Measurements from ENCODE around the gene MCMBP.
"Not testable (repeated sequence)": the region's sequence is repeated elsewhere in the genome, so short reads cannot be mapped to it uniquely, and the experiment has no call there.

MCMBP gene

GRCh38 chr10:119827430-119827829 lies 45.2 kb downstream of the MCMBP start:
- no peak for DNase-seq

GRCh38 chr10:119826771-119827170 lies 45.9 kb downstream of the MCMBP start:
- no peak for DNase-seq

DNA sequence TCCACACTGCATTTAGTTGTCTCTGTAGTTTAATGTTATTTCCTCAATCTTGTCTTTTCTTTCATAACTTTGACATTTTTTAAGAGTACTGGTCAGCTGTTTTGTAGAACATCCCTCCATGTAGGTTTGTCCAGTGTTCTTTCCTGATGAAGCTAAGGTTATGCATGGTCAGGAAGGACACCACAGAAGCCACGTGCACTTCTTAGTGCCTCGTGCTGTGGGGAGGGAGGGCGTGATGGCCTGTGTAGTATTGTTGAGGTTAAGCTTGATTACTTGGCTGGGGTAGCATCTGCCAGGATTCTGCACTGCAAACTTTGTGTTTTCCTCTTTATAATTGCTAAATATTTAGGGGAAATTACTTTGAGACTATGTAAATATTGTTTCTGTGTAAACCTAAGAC lies 48.3 kb downstream of the MCMBP start:
- DNase-seq = no peak

GRCh38 chr10:119821182-119821581 lies 51.5 kb downstream of the MCMBP start:
- no peak for DNase-seq

- no peak for DNase-seq
Measured at GRCh38 chr10:119818889-119819270, 53.8 kb downstream of the MCMBP start.

GRCh38 chr10:119817991-119818888 lies 54.4 kb downstream of the MCMBP start:
- DNase-seq = no peak

DNA sequence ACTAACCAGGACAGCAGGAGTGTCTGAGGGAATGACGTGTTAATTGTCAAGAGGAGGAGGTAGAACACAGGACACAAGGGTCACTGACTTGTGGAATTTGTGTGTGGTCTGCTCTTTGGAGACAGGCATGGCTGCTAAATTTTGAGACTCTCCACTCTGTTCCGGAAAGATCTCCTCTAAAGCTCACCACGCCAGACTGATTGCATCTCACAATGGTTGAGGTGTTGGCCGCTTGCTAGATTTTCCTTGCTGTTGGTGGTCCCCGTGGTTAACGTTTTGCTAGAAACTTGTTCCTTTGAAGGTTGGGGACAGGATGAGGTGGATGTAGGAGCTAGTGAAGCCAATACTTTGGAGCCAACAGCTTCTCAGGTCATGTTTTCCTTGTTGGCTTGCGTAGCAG lies 57.0 kb downstream of the MCMBP start:
- no peak for DNase-seq

DNA sequence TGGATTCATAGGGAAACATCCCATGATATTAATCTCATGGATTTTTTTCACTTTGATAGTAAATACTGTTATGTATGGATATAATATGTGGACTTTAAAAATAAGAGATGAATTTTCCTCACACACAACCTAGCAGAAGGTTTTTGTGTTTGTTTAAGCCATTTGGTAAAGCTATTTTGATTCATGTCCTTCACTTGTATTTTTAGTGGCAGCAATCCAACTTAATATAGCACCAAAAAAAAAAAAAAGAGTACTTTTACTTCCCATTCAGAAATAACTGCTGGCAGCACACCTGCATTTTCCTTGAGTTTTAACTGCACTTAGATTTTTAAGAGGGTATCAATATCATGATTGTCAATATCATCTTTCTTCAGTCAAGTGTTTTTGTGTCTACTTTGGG lies 60.0 kb downstream of the MCMBP start:
- no peak for DNase-seq

DNA sequence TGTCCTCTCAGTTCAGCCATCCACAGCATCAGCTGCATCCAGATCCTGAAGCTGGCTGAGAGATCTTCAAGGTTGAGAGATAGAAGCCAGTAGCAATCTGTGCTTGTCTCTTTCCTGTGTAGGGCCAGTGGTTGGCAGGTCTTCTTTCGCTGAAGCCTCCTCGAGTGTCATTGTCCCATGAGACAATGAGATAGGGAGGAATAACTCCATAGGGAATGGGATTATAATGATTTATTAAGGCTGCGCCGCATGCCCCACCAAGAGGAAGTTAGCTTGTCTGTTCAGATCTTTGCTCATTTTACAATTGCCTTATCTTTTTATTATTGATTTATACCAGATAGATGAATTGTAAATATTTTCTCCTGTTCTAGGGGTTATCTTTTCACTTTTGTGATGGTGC lies 61.5 kb downstream of the MCMBP start:
- no peak for DNase-seq

DNA sequence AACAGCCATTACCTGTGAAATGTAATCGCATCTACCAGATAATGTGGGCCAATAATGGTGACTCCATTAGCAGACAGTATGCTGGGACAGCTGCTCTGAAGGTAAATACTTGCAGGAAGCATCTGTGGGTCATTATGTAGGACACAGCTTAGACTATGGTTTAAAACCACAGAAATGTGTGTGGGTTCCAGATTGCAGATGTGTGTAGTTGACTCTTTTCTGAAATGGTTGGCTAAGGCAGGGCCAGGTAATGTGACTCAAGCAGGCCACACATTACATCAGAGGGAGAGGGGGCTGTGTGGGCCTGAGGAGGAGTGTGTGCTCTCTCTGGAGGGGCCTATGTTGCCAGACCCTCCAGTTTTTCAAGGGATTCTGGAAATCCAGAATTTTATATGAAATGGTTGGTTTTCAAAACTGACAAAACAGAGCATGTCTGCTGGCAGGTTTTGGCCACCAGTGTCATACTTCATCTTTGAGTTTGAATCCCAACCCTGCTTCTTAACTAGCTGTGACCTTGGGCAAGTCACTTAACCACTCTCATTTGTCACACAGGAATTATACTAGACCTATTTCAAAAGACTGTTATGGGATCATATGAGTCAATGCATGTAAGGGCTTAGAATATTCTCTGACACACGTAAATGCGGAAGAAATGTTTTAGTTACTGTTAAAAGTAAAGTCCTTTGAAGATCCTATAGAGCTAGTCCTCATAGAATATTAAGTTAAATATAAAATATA lies 64.5 kb downstream of the MCMBP start:
- DNase-seq = no peak

DNA sequence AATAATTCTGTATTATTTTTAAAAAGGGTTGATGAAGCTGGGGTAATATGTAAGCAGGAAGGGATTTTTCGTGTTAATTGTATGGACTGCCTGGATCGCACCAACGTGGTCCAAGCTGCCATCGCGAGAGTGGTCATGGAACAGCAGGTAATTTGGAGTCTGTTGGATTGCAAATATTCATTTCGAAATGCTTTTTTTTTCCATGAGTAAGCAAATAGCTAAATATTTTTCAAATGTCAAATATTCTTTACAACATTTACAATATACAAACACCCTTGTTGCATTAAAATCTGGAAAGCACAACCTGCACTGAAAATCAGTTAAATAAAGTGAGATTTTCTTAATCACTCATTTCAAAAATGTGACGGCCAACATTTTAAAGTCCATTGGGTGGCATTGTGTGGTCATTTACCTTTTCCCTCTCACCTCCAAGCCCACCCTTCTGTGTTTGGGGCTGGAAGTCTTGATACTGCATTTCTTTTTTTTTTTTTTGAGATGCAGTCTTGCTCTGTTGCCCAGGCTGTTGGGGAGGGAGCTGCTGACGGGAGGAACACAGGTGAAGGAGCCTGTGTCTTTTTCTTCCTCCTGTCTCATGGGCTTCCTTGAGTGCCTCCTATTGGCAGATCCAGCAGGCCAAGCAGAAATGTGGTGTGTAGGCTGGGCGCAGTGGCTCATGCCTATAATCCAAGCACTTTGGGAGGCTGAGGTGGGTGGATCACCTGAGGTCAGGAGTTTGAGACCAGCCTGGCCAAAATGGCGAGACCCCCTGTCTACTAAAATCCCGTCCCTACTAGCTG lies 66.1 kb downstream of the MCMBP start:
- DNase-seq = no peak

DNA sequence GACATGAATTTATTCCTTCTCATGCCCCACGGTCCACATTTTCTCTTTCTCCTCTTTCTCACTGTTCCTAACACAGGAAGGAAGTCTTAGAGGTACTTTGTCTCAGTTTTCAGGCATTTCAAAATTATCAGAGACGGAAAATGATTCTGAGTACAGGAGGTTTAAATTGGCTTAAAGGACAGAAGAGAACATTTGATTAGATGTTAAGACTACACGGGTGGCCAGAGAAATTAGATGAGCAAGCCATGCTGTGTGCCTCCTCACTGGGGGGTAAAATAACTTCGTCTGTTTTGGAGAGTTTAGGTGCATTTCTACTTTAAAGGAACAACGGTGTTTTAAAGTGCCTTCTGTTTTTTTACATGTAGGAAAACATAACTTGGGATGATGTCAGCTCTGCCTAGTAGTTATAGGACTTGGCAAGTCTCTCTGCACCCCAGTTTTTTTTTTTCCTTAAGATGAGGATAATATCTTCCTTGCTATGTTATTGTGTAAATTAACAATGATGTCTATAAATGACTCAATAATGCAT lies 66.9 kb downstream of the MCMBP start:
- no peak for DNase-seq

- DNase-seq = no peak
Measured at GRCh38 chr10:119803264-119803663, 69.4 kb downstream of the MCMBP start.

DNA sequence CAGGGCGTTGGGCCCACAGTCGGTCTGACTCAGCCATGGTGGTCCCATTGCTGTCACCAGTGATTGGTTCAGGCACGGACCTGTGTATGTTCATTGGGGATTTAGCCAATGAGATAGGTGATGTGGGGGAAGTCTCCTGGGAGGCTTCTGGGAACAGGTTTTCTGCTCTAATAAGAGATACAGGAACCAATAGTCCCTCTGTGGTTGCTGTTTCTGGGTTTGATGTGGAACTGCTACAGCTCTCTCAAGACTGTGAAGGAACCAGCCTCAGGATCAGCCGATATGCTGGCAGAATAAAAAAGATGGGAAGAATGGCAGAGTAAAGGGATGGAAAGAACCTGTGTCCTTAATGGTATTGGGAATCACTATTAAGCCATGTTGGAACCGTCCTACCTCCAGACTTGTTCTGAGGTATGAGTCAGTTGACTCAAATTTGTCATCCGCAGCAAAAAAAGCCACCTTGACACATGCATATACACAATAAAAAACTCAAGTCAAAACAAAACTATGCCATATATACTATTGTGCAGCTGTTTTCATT lies 70.6 kb downstream of the MCMBP start:
- no peak for DNase-seq

DNA sequence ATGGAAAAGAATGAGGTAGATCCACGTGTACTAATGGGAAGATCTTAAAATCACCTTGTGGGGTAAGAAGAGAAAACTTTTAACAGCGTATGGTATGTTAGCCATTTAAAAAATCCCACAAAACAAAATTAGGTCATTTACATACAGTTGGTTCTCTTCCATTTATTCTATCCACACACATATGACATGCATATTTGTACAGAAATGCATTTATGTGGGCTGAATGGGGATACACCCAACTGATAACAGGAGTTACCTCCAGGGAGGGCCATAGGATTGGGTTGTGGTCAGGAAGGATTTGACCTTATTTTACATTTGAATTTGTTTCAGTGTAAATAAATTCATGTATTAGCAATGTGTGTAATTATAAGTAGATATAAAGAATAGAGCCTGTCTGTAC lies 71.5 kb downstream of the MCMBP start:
- DNase-seq = no peak

DNA sequence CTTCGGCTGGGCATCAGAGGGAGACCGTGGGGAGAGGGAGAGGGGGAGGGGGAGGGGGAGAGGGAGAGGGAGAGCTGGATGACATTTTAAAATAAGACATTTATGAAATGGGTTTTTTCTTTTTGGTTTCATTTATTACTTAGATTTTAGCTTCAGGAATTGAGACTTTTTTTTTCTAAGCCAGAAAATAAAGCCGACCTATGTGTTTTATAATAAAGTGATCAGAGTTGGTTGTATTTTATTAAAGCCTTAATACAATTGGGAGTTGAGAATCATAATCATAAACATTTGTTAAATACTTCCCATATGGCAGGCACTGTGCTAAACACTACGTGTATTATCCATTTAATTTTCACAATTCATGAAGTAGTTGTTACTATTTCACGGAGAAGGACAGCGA lies 76.6 kb downstream of the MCMBP start:
- DNase-seq = no peak

DNA sequence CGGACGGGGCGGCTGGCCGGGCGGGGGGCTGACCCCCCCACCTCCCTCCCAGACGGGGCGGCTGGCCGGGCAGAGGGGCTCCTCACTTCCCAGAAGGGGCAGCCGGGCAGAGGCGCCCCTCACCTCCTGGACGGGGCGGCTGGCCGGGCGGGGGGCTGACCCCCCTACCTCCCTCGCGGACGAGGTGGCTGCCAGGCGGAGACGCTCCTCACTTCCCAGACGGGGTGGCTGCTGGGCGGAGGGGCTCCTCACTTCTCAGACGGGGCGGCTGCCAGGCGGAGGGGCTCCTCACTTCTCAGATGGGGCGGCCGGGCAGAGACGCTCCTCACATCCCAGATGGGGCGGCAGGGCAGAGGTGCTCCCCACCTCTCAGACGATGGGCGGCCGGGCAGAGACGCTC lies 77.5 kb downstream of the MCMBP start:
- DNase-seq = not testable (repeated sequence)

- DNase-seq = no peak
Measured at GRCh38 chr10:119786117-119786769, 86.4 kb downstream of the MCMBP start.

GRCh38 chr10:119784340-119785067 lies 88.1 kb downstream of the MCMBP start:
- DNase-seq = peak; percentile 69

GRCh38 chr10:119783665-119784027 lies 89.0 kb downstream of the MCMBP start:
- DNase-seq = no peak

GRCh38 chr10:119782981-119783664 lies 89.5 kb downstream of the MCMBP start:
- no peak for DNase-seq
